IPS DF 4.7 (cell line): ENCODE data around the gene IFI44.
A peak's percentile ranks its signal among the peaks of the same experiment; 100 is the strongest.

Experiments used
- DNase-seq: peaks from one replicate; pipeline ENCODE4 v3.0.0-alpha.2; 2013; ENCODE audit warnings: low spot score; ENCODE audit errors: extremely low read depth

The IFI44 gene

DNA sequence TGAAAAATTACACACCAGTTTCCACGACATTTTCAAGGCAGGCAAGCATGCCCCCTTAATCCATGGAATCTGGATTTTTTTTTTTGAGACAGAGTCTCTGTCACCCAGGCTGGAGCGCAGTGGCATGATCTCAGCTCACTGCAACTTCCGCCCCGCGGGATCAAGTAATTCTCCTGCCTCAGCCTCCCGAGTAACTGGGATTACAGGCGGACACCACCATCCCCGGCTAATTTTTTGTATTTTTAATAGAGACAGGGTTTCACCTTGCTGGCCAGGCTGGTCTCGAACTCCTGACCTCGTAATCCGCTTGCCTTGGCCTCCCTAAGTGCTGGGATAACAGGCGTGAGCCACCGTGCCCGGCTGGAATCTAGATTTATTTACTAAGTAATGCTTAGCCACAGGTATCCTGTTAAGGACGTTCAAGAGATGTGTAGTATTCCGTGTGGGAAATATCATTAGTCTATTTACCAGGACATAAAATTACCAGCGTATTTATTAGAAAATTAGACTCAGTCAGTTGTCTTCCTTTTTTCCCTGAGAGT lies 2.5 kb downstream of the IFI44 start:
- no peak for DNase-seq

GRCh38 chr1:78658901-78659300 lies 9.3 kb downstream of the IFI44 start:
- no peak for DNase-seq

- no peak for DNase-seq
Observed at GRCh38 chr1:78663923-78664322, 14.3 kb downstream of the IFI44 start.

GRCh38 chr1:78664763-78665162 lies 15.1 kb downstream of the IFI44 start:
- DNase-seq, result no peak

- DNase-seq, result no peak
Observed at GRCh38 chr1:78665809-78666208, 16.2 kb downstream of the IFI44 start.

DNA sequence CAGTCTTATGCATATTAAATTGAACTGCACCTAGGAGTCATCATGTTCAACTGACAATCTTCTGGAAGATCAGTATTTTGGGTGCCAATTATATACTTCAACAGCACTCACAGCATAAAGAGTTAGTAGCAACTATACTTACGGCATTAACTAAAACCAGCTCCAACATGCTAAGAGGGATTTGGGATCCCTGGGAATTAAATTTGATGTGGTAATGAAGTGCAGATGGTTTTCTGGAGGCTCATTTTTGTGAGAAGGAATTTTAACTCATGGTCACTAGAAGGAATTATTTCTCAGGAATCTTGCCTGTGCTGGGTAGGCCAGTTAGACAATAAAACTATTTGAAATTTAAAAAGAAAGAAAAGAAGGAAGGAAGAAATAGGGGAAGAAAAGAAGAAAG lies 18.3 kb downstream of the IFI44 start:
- no peak for DNase-seq

GRCh38 chr1:78668427-78668826 lies 18.8 kb downstream of the IFI44 start:
- DNase-seq, result no peak

- no peak for DNase-seq
Observed at GRCh38 chr1:78672428-78672827, 22.8 kb downstream of the IFI44 start.

DNA sequence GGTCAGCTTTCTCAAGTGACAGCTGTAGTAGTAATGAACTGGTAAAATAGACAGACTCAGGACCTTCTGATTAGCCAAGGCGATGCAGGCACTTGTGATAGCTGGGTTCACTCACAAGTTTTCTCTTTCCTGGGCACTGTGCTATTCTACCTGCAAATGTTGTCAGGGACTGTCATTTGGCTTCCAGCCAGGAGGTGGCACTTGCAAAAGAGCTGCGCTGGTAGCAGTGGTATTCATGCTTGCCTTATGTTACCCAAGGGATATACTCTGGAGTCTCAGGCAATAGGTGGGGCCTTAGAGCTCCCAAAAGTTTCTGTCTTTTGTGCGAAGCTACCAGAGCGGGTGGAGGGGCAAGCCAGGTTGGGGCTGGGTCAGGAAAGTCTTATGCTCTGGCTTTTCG lies 23.5 kb downstream of the IFI44 start:
- DNase-seq, result peak; percentile 16

GRCh38 chr1:78676347-78676982 lies 26.8 kb downstream of the IFI44 start:
- peak; percentile 14 for DNase-seq

DNA sequence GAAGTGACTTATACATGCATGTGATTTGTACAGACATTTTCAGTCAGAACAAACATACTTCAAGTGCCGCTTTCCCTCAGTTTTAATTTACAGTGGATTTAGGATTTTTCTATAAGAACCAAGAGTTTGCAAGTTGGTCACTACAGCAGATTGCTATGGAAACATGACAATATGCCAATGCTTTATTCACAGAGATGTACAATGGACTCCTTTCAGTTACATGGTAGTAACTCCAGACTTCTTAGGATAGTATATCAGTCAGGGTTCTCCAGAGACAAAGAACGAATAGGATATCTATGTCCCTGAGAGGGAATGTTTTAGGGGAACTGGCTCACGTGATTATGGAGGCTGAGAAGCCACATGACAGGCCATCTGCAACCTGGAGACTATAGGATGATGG lies 27.4 kb downstream of the IFI44 start:
- no peak for DNase-seq

- DNase-seq, result no peak
Observed at GRCh38 chr1:78677788-78678187, 28.2 kb downstream of the IFI44 start.

DNA sequence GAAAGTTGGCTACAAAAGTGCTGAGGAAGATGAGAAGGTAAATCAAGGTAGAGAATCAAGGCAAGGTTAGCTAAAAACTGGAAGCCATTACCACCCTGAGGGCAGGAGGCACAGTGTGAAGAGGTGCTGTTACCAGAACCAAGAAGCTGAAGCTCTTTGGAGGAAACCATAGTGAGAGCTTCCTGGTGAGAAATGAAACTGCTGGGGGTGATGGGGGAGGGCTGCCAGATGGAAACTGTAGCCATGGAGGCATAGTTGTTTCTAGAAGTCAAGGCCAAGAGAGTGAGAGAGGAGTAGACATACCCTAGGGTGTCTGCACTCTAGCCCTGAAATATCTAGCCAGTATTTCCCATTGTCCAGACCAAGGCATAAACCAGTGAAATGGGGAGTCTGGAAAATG lies 28.7 kb downstream of the IFI44 start:
- DNase-seq, result no peak

GRCh38 chr1:78681265-78681664 lies 31.6 kb downstream of the IFI44 start:
- DNase-seq, result no peak

DNA sequence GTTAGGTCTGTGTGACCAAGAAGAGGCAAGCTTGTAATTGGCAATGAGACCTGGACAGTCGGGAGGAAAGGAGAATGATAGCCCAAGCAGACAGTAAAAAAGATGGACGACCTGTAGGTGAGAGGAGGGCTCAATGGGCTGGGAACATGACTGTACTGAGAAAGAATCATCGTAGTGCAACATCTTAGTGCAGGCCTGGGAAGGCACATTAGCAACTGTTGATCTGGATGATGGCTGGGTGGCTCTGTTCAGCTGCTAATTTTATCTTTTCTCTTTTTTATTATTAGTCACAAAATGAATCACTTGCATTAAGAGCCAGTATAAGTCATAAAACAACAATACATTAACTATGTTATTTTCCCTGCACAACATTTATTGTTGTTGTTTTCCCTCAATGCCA lies 32.9 kb downstream of the IFI44 start:
- DNase-seq, result no peak

DNA sequence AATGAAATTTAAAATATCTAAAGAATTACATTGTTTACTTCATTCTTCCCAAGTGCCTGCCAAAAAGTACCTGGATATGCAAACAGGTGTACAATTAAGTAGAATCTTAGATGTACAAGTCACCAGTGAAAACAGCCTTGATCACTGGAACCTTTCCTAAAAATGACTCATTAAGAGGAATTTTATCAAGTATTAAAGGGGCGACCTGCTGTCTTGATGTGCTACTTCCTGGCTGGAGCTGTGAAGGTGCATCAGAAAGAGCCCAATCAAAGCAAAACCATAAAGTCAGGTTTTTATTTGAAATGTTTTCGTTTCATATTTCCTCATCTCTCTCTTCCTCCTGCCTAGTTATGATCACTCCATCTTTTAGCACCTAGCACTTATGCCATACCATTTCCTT lies 33.4 kb downstream of the IFI44 start:
- no peak for DNase-seq

DNA sequence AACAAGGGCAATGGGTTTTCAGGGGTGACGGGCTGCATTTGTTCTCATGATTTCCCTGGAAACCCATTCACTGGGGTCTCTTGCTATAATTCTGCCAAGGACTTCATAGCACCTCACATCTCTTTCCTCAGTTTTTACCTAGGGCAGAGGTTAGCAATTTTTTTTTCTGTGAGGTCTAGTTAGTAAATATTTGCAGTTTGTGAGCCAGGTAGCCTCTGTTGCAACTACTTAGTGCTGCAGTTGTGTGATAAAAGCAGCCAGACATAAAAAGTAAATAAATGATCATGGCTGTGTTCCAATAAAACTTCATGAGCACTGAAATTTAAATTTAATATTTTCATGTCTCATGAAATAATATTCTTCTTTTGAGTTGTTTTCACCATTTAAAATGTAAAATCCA lies 37.7 kb downstream of the IFI44 start:
- no peak for DNase-seq

- DNase-seq, result no peak
Observed at GRCh38 chr1:78687914-78688313, 38.3 kb downstream of the IFI44 start.

DNA sequence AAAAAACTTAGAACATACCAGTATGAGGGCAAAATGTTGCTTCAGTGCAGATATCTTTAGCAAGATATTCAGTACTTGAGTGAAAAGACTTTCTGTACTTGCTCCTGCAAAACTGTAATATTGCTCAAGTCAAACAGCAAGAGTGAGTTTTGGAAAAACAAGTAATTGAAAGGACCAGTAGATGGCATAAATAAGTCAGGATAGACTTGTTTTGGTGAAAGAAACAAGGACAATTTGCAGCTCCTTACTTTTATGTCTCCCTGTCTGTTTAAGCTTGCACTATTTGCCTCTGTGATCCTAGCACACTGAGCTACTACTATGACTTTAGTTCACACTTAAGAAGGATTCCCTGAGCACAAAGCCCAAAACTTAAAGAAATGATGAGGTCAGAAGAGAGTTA lies 39.1 kb downstream of the IFI44 start:
- no peak for DNase-seq

DNA sequence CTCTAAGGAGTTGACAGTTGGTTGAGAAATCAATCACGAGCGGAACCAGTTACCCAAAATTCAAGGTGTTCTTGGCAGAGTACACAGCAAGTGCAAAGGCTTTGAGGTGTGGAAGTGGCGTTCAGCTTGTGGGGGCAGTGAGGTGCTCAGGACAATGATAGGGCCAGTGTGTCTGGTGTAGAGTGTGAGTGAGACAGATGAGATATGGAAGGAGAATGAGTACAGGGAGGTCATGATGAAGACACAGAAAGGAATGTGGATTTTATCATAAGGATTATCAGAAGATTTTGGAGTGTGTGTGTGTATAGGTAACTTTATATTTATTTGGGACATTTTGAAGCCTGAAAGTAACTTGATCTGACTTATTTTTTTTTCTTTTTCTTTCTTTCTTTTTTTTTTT lies 40.9 kb downstream of the IFI44 start:
- DNase-seq, result no peak

GRCh38 chr1:78691995-78692747 lies 42.5 kb downstream of the IFI44 start:
- DNase-seq, result no peak

DNA sequence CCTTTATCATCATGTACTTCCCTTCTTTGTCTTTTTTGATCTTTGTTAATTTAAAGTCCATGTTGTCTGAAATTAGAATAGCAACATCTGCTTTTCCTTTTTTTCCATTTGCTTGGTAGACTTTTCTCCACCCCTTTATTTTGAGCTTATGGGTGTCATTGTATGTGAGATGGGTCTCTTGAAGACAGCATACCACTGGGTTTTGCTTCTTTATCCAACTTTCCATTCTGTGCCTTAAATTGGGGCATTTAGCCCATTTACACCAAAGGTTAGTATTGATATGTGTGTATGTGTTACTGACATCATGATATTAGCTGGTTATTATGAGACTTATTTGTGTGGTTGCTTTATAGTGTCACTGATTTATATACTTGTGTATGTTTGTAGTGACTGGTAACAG lies 50.2 kb downstream of the IFI44 start:
- DNase-seq, result no peak

GRCh38 chr1:78702426-78702825 lies 52.8 kb downstream of the IFI44 start:
- no peak for DNase-seq
